DND-41 (cell line): Measurements from ENCODE around the gene KIF13A.

ENCODE experiments used
- EZH2 ChIP-seq: IDR thresholded peaks from 3 replicates; pipeline ENCODE4 v1.6.1; 2012; ENCODE audit warnings: borderline replicate concordance, low read depth, mild to moderate bottlenecking, moderate library complexity, low read length, inconsistent platforms; ENCODE audit not compliant: severe bottlenecking
- TF ChIP-seq, protein P1 (sequence below): IDR thresholded peaks from 2 replicates; pipeline ENCODE4 v1.5.1; 2012; ENCODE audit warnings: borderline replicate concordance, low read length, moderate library complexity, mild to moderate bottlenecking; ENCODE audit not compliant: poor library complexity, severe bottlenecking; ENCODE audit errors: extremely low read depth

DNA sequence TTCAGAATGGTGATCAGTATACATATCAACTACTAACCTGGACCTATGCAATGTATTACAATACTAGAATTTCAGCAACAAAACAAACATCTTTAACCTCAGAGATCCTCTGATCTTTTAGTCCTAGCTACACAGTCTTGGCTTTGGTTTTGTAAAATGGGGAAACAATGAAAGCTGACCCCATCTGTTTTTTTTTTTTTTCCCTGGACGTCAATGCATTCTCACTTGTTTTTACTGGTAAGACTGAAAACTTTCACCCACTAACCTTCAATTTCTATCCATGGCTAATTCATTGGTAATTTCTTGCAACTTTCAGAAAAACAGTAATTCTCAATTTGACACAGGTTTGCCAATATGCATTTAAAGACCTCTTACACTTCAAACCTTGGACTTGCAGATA lies 3.0 kb downstream of the KIF13A start:
- no peak for TF ChIP-seq EZH2
- TF ChIP-seq, protein P1, sequence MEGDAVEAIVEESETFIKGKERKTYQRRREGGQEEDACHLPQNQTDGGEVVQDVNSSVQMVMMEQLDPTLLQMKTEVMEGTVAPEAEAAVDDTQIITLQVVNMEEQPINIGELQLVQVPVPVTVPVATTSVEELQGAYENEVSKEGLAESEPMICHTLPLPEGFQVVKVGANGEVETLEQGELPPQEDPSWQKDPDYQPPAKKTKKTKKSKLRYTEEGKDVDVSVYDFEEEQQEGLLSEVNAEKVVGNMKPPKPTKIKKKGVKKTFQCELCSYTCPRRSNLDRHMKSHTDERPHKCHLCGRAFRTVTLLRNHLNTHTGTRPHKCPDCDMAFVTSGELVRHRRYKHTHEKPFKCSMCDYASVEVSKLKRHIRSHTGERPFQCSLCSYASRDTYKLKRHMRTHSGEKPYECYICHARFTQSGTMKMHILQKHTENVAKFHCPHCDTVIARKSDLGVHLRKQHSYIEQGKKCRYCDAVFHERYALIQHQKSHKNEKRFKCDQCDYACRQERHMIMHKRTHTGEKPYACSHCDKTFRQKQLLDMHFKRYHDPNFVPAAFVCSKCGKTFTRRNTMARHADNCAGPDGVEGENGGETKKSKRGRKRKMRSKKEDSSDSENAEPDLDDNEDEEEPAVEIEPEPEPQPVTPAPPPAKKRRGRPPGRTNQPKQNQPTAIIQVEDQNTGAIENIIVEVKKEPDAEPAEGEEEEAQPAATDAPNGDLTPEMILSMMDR: no peak
